Measurements from ENCODE around the gene PANK1.
"Not testable (repeated sequence)": the region's sequence is repeated elsewhere in the genome, so short reads cannot be mapped to it uniquely, and the experiment has no call there.

The PANK1 gene

DNA sequence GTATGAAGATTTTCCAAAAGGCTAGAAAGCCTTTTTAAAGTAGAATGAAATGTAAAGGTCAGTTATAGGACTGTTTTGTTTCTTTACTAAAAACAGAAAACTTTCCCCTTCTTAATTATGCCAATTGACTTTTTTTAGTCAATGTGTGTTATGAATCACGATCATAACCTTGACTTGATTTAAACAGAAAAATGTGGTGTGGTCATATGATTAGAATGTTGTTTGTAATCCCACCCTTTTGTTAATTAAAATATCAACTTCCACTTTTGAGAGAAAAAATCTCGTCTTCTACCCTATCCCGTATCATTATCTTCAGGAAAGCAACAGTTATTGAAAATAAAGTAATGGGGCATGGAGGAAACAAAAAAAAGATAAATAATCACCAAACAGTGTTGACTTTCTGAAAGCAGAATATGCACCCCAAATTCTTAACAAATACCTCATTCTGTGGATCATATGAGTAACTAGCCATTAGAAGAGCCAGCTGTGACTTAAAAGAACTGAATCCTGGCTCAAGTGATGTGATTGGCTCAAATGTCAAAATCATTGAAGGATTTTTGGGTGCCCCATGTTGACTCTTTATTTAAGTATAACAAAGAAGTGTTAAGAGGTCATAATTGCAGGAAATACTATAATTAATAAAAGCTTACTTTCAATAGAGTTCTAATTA, 77.3 kb downstream of the PANK1 start:
- no peak for DNase-seq (ENCODE audit: low read depth, low spot score)

DNA sequence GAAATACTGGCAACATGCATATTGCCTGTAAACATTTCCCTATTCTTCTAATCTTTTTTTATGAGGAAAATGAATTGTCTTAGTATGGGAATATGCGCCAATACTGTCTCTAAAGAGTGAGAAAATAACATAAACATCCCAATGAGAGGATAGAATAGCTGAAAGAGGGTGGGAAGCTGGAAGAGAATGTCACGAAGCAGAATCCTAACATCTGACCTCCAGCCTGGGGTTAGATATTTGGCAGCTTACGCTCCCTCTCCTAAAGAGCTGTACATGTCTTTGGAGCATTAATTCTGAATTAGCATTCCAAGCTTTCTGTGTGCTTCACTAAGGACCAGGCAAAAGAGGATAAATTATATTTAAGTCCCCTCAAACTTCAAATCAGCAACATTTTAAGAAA, 78.0 kb downstream of the PANK1 start:
- no peak for DNase-seq (ENCODE audit: low read depth, low spot score)

DNA sequence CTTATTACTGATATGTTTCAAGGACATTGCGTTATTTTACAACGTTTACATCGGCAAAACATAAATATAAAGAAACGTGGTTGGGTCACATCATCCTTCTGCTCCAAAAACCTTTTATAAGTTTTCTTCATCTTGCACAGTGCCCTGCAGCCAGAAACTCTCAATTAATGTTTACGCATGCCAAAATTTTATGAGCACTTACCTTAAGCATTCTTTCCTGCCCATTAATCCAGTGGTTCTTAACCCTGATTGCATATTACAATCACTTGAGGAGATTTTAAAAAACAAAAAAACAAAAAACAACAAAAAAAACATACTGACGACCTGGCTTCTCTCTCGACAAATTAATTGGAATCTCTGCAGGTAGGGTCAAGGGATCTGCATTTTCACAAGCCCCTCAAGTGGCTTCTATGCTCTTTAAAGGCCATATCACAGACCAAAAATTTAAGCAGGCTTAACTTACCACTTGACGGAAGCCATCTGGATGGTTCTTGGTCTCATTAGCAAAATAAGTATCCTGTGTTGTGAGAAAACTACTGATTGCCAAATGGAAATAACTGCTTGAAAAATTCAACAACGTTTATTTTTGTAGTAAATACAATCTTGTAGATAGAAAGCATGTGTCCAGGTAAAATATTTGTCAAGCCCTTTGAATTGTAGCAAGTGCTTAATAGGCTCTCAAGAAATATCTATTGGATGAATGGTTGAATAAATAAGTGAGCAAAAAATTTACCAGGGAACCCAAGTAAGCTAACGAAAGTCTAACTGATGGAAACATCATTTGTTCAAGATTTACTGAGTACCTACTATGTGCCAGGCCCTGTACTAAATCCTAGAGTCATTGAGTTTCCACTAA, 78.7 kb downstream of the PANK1 start:
- no peak for DNase-seq (ENCODE audit: low read depth, low spot score)

DNA sequence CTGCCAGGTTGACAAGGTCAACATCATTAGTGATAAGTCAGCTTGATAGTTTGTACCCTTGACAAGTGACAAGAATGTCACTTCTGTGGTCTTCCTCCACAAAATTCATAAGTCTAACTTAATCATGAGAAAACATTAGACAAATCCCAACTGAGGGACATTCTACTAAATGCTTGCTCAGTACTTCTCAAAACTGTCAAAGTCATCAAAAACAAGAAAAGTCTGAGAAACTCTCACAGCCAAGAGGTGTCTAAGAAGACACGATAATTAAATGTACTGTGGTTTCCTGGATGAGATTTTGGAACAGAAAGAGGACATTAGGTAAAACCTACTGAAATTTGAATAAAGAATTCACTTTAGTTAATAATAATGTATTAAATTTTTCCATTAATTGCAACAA, 79.9 kb downstream of the PANK1 start:
- no peak for DNase-seq (ENCODE audit: low read depth, low spot score)

DNA sequence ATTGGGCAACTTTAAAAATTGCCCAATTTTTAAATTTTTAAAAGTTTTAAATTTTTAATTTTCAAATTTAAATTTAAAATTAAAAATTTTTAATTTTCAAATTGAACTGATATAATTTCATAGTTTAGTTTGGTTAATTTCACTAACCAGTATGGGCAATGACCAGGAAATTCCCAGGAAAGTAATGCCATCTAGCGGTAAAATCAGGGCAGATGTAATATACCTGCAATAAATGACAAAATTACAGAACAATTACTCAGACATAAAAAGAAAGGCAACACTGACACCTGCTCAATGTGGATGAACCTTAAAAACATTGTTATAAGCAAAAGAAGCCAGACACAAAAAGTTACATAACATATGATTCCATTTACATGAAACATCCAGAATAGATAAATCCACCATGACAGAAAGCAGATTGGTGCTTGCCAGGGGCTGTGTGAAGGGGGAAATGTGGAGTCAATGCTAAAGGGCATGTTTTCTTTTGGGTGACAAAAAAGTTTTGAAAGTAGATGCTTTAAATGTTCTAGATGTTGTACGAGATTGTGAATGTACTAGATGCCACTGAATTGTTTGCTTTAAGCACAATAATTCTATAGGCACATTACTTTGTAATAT, 81.1 kb downstream of the PANK1 start:
- no peak for DNase-seq (ENCODE audit: low read depth, low spot score)

DNA sequence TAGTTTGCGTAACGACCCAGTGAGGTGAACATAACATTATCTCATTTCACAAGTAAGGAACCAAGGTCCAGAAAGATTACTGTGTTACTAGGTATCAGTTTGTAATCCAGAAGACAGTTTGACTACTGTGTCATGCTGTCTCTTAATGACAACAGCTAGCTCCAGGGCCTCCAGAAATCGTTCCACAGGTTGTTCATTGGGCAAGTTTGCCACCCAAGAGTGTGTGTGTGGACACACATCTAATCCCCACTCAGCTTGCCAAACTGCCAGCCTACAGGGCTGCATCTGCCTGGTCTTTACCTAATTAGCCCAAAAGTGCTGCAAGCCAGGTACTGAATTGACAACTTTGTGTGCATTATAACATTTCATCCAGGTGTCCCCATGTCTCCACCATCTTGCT, 81.7 kb downstream of the PANK1 start:
- DNase-seq (ENCODE audit: low read depth, low spot score) = no peak

DNA sequence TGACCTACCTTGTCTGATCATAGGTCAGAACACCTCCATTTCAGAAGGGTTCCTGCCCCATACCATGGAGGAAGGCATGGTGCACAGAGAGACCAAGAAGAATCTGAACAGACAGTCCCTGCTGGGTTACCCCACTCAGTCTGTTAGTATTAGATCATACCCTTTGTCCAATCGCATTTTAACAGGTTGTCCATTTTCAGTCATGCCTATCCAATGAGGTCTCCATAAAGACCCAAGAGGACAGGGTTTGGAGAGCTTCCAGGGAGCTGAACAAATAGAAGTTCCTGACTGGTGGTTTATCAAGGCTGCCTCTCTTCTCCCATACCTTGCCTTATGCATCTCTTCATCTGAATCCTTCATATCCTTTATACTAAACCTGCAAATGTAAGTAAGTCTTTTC, 88.4 kb downstream of the PANK1 start:
- DNase-seq (ENCODE audit: low read depth, low spot score) = no peak

DNA sequence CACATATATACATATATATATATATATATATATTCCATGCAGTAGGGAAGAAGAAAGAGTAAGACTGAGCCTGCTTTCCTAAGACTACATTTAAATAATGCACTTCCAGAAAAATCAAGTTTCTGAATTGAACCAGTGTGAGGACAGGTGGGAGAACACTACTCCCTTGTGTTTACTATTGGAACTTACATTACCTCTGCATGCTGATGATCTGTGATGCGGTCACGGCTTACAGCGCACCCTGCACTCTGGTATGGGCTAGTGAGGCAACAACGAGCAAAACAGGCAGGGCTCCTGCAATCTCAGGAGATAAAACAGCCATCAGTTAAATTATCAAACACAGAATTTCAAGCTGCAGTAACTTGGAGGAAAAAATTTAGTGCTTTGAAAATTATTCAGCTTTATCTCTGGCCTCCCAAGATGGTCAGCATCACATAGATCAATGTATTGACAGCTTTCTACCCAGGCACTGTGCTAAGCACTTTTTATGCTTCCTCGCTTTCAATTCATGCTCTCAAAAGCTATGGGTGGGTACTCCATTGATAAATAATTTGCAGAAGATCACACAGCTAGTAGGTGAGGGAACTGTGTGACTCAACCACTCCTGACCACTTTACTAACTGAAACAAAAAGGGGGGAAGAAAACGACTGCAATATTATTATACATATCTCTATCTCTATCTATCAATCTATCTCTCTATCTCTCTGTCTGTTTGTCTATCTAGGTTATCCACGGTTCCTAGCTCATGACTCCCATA, 89.2 kb downstream of the PANK1 start:
- no peak for DNase-seq (ENCODE audit: low read depth, low spot score)

DNA sequence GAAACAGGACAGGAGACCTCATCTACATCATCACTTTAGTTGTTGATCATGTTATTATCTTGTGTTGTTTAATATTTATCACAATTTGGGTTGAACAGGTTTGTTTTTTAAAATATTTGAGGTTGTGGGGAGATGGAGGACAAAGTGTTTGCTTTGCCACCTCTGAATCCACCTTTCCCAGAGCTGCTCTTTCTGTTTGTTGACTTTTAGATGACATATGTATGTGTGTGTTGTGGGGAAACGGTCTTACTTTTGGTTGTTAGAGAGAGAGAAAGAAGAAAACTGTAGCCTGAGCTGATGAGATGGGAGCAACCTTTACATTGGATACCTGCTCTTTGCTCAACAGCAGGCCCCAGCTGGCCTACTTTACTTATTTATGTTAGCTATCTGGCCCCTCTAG, 90.6 kb downstream of the PANK1 start:
- no peak for DNase-seq (ENCODE audit: low read depth, low spot score)

DNA sequence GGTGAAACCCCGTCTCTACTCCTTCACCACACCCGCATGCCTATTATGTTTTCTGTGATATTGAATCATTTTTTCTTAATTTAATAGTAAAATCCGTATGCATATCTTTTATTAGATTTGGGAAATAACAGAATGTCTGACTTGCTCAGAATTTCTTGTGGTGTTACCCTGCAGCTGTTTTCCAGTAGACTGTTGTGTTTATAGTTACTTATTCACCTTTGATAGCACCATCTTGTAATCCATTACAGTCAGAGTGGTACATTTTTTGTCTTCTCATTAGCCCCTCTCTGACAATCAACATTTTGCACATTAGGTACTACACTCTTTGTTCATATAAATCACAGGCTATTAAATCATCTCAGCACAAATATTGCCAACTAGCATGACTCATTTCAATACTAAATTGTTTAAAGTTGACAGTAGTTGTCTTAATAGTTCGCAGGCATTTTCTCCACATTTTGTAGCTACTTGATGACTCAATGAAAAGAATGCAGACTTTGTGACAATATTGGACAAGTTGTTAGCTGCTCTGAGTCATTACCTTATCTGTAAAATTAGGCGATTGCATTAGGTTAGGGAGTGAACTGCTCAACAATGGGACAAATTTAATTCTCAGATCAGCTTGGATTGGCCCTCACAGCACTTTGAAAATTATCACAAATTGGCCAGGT, 91.8 kb downstream of the PANK1 start:
- no peak for DNase-seq (ENCODE audit: low read depth, low spot score)

DNA sequence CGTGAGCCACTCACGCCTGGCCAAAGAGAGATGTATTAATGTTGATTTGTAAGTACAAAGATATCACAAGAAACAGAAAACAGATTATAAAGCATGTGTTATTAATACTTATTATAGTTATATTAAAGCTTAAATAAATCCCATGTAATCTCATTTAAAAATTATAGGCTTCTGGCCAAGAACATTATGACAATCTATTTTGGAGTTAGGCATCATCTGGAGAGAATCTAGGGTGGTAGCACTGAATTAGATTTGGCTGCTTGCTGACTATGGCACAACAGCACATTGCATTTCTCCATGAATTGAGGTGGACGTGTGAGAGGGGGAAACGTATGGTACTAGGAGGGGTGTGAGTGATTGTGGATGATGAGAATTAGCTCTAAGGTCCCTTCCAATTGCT, 92.8 kb downstream of the PANK1 start:
- DNase-seq (ENCODE audit: low read depth, low spot score) = no peak

DNA sequence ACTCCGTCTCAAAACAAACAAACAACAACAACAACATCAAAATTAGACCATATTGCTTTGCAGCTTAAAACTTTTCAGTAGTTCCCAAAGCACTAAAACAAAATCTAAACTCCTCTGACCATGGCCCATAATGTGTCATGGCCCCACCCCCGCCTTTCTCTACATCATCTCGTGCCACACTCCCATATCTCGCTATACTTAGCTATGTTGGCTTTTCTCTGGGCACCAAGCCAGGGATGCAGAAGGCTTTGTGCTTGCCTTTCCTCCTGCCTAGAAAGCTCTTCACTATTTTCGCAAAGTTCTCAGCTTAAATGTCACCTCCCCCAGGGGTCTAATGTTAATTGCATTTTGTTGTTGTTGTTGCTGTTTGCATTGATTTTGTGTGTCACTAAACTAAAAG, 94.5 kb downstream of the PANK1 start:
- DNase-seq (ENCODE audit: low read depth, low spot score) = no peak

DNA sequence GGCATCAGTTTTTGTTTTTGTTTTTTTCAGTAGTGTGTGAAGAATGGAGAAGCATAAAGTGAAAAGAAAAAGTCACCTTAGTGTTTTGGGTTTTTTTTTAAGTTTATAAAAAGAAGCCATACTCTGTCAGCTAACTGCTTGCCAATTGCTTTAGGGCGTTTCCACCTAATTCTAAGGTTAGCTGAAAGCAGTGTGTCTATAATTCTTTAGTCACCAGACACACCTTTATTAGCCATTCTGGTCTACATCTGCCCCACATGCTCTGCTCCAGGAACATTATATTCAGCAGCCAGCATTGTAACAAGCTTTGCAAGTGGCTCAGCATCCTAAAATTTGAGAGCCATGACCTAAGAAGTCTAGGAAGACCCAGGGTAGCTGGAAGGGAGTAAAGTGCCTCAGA, 95.5 kb downstream of the PANK1 start:
- DNase-seq (ENCODE audit: low read depth, low spot score) = no peak

DNA sequence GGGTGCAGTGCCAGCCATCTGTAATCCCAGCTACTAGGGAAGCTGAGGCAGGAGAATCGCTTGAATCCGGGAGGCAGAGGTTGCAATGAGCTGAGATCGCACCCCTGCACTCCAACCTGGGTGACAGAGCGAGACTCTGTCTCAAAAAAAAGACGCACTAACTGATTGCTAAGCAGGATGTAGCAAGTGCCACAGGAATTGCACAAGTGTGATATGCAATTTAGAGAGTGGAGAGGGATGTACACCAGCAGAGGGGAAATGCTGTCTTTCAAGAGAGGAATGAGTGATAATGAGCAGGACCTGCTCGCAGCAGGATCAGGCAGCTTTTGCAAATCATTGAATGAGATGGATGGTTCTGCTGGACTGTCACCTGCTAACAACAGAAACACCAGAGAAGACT, 96.4 kb downstream of the PANK1 start:
- no peak for DNase-seq (ENCODE audit: low read depth, low spot score)

DNA sequence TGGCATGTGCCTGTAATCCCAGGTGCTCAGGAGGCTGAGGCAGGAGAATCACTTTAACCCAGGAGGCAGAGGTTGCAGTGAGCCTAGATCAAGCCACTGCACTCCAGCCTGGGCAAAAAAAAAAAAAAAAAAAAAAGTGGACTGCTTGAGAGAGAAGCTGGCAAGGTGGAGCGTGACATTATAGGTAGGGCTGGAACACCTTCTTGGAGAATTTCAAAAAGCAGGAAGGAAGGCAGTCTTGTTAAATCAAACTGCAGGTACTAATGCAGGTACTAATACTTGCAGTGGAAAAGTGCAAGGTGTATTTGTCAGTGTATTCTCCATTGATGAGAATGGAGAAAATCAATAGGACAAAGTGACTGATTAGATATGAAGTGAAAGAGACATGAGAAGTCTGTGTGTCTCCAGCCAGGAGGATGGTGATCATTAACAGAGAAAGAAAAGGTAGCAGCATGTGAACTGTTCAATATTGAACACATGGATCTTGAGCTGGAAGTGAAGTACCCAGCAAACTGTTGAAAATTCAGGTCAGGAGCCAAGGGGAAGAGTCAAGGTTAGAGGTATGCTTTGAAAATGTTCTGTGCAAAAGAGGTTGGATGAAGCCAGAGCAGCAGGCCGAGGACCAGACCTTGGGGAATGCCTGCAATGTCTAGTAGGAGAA, 97.1 kb downstream of the PANK1 start:
- no peak for DNase-seq (ENCODE audit: low read depth, low spot score)

DNA sequence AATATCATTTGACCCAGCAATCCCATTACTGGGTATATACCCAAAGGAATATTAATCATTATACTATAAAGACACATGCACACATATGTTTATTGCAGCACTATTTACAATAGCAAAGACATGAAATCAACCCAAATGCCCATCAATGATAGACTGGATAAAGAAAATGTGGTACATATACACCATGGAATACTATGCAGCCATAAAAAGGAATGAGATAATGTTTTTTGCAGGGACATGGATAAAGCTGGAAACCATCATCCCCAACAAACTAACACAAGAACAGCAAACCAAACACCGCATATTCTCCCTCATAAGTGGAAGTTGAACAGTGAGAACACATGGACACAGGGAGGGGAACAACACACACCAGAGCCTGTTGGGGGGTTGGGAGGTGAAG, 98.4 kb downstream of the PANK1 start:
- DNase-seq (ENCODE audit: low read depth, low spot score) = not testable (repeated sequence)

DNA sequence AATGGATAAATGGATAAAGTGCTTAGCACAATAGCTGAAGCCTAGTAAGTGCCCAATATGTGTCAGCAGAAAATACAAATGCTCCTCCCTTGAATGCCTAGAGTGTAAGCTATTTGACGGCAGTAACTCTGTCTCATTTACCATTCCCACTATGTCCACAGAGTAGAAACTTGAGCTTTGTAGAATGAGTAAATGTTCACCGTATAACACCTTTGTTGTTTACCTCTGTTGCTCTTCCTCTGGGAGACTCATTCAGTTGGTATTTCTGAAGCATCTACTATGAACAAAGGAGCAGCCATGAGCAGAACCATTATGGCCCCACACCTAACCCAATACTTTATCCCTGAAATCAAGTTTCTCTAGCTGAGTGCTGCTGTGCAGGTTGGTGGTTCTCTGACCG, 101.2 kb downstream of the PANK1 start:
- DNase-seq (ENCODE audit: low read depth, low spot score) = no peak

DNA sequence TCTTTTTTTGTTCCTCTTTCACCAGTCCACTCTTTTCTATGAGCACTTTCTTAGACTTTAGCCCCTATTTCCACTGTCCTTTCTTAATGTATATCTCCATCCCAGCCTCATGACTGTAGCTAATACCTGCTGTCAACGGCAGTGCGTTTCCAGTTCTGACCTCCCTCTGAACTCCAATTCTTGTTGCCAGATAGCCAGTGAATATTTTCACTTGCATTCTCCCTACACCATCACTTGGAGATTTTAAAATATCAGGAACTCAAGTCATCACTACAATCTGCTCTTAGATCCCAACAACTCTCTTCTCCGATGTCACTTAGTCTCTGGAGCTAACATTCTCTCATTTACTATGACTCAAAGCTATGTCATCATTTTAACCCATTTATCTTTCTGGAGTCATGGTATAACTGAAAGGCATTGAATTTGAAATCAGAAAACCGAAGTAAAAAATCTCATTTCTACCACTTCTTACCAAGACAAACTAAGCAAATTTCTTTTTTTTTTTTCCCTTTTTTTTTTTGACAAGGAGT, 104.6 kb downstream of the PANK1 start:
- DNase-seq (ENCODE audit: low read depth, low spot score) = no peak

DNA sequence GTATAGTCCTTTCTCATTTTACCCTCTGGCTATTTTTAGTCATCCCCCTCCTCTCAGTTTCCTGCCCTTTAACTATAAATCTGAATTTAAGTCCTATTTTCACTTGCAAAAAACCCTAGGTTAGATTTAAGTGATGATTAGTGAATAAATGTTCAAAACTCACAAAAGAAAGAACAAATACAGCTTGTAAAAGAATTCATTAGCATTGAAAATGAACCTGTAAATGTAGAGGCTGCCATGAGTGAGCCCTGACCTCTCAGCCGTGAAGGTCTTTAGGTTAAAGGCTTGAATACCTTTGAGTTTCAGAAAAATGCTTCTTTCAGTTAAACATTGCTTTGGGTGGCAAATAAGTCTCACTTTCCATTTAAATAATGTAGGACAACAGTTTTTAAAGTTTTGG, 107.7 kb downstream of the PANK1 start:
- no peak for DNase-seq (ENCODE audit: low read depth, low spot score)

DNA sequence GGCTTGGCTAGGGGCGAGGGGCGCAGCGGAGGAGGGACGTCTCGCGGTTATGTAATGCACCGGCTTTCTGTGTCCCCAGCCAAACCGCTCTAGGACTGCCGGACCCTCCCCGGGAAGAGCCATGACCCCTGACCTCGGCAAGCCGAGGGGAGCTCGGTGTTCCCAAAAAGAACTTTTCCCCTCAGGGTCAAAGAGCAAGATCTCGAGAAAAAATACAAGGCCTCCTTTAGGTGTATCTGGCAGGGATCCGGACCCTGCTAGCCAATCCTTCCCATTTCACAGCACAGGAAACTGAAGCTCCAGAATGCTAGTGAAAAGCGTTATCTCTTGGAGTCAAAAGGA, 109.1 kb downstream of the PANK1 start:
- DNase-seq (ENCODE audit: low read depth, low spot score) = no peak
